HL-60 (cell line): ENCODE measurements around the gene CACNA2D3.

Source experiments
- CTCF ChIP-seq: IDR thresholded peaks from one replicate; pipeline ENCODE4 v1.5.1; 2011; ENCODE audit warnings: low read length, control low read depth, inconsistent platforms; ENCODE audit not compliant: insufficient read depth
- GABPA ChIP-seq: IDR thresholded peaks from 2 replicates; pipeline ENCODE4 v1.6.1; 2012; ENCODE audit warnings: low read depth
- POLR2AphosphoS5 ChIP-seq: IDR thresholded peaks from 2 replicates; pipeline ENCODE4 v1.6.1; 2012; ENCODE audit warnings: low read depth

- TF ChIP-seq CTCF (no peak), POLR2AphosphoS5 (no peak), GABPA (no peak)
Measured at GRCh38 chr3:54331341-54331740, 209.0 kb downstream of the CACNA2D3 start.
